ENCODE data around the gene CCDC122. TPM values are rescaled to one million over a fixed set of nuclear protein-coding genes. Genes with fewer than 3 reads are reported as not detected.

CCDC122 gene
- total RNA-seq, 4 donors from 2014 or later, result 0.60 to 9.5 (median 5.6) TPM; not detected in 1

- intact Hi-C loops (cut with DNase I; ENCODE audit: low total_unique reads) (no loop called here), in situ Hi-C loops (cut with MboI; ENCODE audit: low pct_ligation_motif_present in 1 of 4, low pct_unique_long_range_greater_than_20kb in 1 of 4, low sequenced_read_pairs in 3 of 4) (no loop called here)
- peaks cover 0 to 4% (median 0%) of the 10 kb centered on the region in 4 donors for H3K4me1 ChIP-seq
- peaks cover 0 to 22% (median 2%) of the 10 kb centered on the region in 4 donors for H3K36me3 ChIP-seq
- 38 to 79% methylated on average over 1 of the region's 1 CpG for WGBS, 2 donors (ENCODE audit: low coverage in 1 of 2)
- H3K27me3 ChIP-seq, result no peaks in the 10 kb centered on the region
- peaks cover 29 to 31% of the 10 kb centered on the region in 2 donors for H3K9me3 ChIP-seq
- no peak for TF ChIP-seq EP300 (IDR thresholded peaks at IDR 0.05; ENCODE audit: low read depth)
- TF ChIP-seq, protein P1, sequence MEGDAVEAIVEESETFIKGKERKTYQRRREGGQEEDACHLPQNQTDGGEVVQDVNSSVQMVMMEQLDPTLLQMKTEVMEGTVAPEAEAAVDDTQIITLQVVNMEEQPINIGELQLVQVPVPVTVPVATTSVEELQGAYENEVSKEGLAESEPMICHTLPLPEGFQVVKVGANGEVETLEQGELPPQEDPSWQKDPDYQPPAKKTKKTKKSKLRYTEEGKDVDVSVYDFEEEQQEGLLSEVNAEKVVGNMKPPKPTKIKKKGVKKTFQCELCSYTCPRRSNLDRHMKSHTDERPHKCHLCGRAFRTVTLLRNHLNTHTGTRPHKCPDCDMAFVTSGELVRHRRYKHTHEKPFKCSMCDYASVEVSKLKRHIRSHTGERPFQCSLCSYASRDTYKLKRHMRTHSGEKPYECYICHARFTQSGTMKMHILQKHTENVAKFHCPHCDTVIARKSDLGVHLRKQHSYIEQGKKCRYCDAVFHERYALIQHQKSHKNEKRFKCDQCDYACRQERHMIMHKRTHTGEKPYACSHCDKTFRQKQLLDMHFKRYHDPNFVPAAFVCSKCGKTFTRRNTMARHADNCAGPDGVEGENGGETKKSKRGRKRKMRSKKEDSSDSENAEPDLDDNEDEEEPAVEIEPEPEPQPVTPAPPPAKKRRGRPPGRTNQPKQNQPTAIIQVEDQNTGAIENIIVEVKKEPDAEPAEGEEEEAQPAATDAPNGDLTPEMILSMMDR (IDR thresholded peaks at IDR 0.05), result no peak
- TF ChIP-seq POLR2AphosphoS5 (IDR thresholded peaks at IDR 0.05), result no peak
- no peak for TF ChIP-seq POLR2A (IDR thresholded peaks at IDR 0.05)
- H3K4me3 ChIP-seq, result no peak overlapping the region
- DNase-seq, result no peak
- no peak overlapping the region for H3K27ac ChIP-seq
These were observed 31.4 kb downstream of the CCDC122 start for GRCh38 chr13:43848001-43848649.

GRCh38 chr13:43846496-43847158, 32.9 kb downstream of the CCDC122 start:
- Histone ChIP-seq H3K9me3 (peaks cover 16 to 17% of the 10 kb centered on the region in 2 donors), H3K27me3 (no peaks in the 10 kb centered on the region), H3K4me1 (peaks cover 0 to 4% (median 0%) of the 10 kb centered on the region in 4 donors), H3K4me3 (no peak overlapping the region), H3K27ac (no peak overlapping the region), H3K36me3 (peaks cover 0 to 18% (median 2%) of the 10 kb centered on the region in 4 donors)
- 91 to 100% methylated on average over 3 of the region's 3 CpGs for WGBS, 2 donors (ENCODE audit: low coverage in 1 of 2)
- in situ Hi-C loops (cut with MboI; ENCODE audit: low pct_ligation_motif_present in 1 of 4, low pct_unique_long_range_greater_than_20kb in 1 of 4, low sequenced_read_pairs in 3 of 4), result no loop called here
- intact Hi-C loops (cut with DNase I; ENCODE audit: low total_unique reads), result no loop called here
- TF ChIP-seq POLR2AphosphoS5 (IDR thresholded peaks at IDR 0.05), result no peak
- TF ChIP-seq, protein P1 (IDR thresholded peaks at IDR 0.05), result no peak
- TF ChIP-seq EP300 (IDR thresholded peaks at IDR 0.05; ENCODE audit: low read depth), result no peak
- TF ChIP-seq POLR2A (IDR thresholded peaks at IDR 0.05), result no peak
- DNase-seq, result no peak

GRCh38 chr13:43838909-43839308, 40.6 kb downstream of the CCDC122 start:
- DNase-seq, result no peak
- Histone ChIP-seq H3K36me3 (no peaks in the 10 kb centered on the region), H3K27ac (no peak overlapping the region), H3K9me3 (no peaks in the 10 kb centered on the region), H3K4me3 (no peak overlapping the region), H3K4me1 (no peaks in the 10 kb centered on the region), H3K27me3 (no peaks in the 10 kb centered on the region)
- no peak for TF ChIP-seq EP300 (IDR thresholded peaks at IDR 0.05; ENCODE audit: low read depth)
- no peak for TF ChIP-seq POLR2A (IDR thresholded peaks at IDR 0.05)
- TF ChIP-seq POLR2AphosphoS5 (IDR thresholded peaks at IDR 0.05), result no peak
- TF ChIP-seq, protein P1 (IDR thresholded peaks at IDR 0.05), result no peak
- 70 to 81% methylated on average over 2 to 4 of the region's 4 CpGs for WGBS, 2 donors (ENCODE audit: low coverage in 1 of 2)
- in situ Hi-C loops (cut with MboI; ENCODE audit: low pct_ligation_motif_present in 1 of 4, low pct_unique_long_range_greater_than_20kb in 1 of 4, low sequenced_read_pairs in 3 of 4) (no loop called here), intact Hi-C loops (cut with DNase I; ENCODE audit: low total_unique reads) (no loop called here)

DNA sequence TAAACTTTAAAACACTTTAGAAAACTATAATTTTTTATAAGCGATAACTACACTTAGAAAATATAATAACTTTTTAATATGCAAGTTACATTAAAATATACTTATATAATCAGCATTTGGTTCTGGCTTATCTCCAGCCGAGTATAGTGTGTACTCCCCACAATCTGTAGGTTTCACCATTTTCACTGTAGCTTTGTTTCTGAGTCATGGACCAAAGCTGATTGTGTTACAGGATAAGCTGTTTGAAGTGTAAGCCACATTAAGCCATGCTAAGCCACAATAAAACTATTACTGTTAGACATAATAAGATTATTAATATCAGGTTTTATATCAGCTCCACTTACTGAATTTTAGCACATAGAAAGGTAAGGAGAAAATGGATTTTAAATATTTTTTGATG, 43.8 kb downstream of the CCDC122 start:
- no peaks in the 10 kb centered on the region for H3K4me1 ChIP-seq
- TF ChIP-seq POLR2A (IDR thresholded peaks at IDR 0.05), result no peak
- no peak for TF ChIP-seq POLR2AphosphoS5 (IDR thresholded peaks at IDR 0.05)
- TF ChIP-seq, protein P1 (IDR thresholded peaks at IDR 0.05), result no peak
- no peak overlapping the region for H3K4me3 ChIP-seq
- H3K9me3 ChIP-seq, result no peaks in the 10 kb centered on the region
- 94 to 96% methylated on average over 2 of the region's 2 CpGs for WGBS, 2 donors (ENCODE audit: low coverage in 1 of 2)
- in situ Hi-C loops (cut with MboI; ENCODE audit: low pct_ligation_motif_present in 1 of 4, low pct_unique_long_range_greater_than_20kb in 1 of 4, low sequenced_read_pairs in 3 of 4) (no loop called here), intact Hi-C loops (cut with DNase I; ENCODE audit: low total_unique reads) (no loop called here)
- no peak for DNase-seq
- no peaks in the 10 kb centered on the region for H3K36me3 ChIP-seq
- no peaks in the 10 kb centered on the region for H3K27me3 ChIP-seq
- no peak overlapping the region for H3K27ac ChIP-seq
